HepG2 (cell line): Measurements from ENCODE around the gene MCRIP2. TPM values are rescaled to one million over a fixed set of nuclear protein-coding genes. Genes with fewer than 3 reads are reported as not detected.

ENCODE experiments used
- ATAC-seq: fragments of 200-7000 bp; cut with Tn5 transposase; 3 replicates; pipeline ENCODE4 v1.9.1; 2020; ENCODE audit warnings: mild to moderate bottlenecking, moderate library complexity
- BruUV-seq: library from RNA; stranded (reverse); fragments of 400-500 nt; replicated peaks from 2 replicates; lab custom pipeline; 2021; lab: Mats Ljungman, UMichigan
- CTCF ChIA-PET: fragments of 300-600 bp; formaldehyde crosslinking; extraction: SDS; loops from one replicate; lab custom pipeline; 2021; ENCODE audit warnings: low total read pairs, inconsistent platforms, low intra/inter-chr PET ratio; lab: Yijun Ruan, JAX
- POLR2A ChIA-PET: fragments of 350-600 bp; sonication (Branson Sonifier 250); formaldehyde crosslinking; loops from one replicate; lab custom pipeline; 2020; ENCODE audit warnings: antibody characterized with exemption, inconsistent platforms; lab: Yijun Ruan, JAX
- DNase-seq: peaks from one replicate; pipeline ENCODE4 v3.0.0-alpha.2; 2015; ENCODE audit warnings: low spot score
- FAIRE-seq: peaks from 3 replicates; lab custom pipeline; 2011; peaks lifted over from hg19 to GRCh38; lab: Jason Lieb, UNC
- H2AFZ ChIP-seq: one replicate; pipeline ENCODE4 v1.6.1; 2011; ENCODE audit warnings: low read length, inconsistent platforms
- H3K27ac ChIP-seq: fragments of 300-600 bp; 3 replicates; pipeline ENCODE4 v1.8.0; 2011; ENCODE audit warnings: mixed run types, mild to moderate bottlenecking, mixed read lengths, low read length, inconsistent platforms; ENCODE audit not compliant: insufficient read depth; ENCODE audit errors: extremely low read length
- H3K27me3 ChIP-seq, 2 experiments: fragments of 200-600 bp in 1 of 2; 2 replicates in 1 of 2; 3 replicates in 1 of 2; pipeline versions ENCODE4 v1.6.0 to v1.8.0; 2011; ENCODE audit warnings: low read length in 2 of 2, mild to moderate bottlenecking in 2 of 2, moderate library complexity in 2 of 2, inconsistent platforms in 1 of 2; ENCODE audit not compliant: insufficient read depth in 2 of 2, control insufficient read depth in 1 of 2
- H3K36me3 ChIP-seq, 2 experiments: fragments of 200-600 bp in 1 of 2; replicated peaks in 1 of 2; 2 replicates in 1 of 2; 3 replicates in 1 of 2; pipeline versions ENCODE4 v1.5.1 to v1.8.0; 2011; ENCODE audit warnings: low read length in 2 of 2, inconsistent platforms in 1 of 2; ENCODE audit not compliant: insufficient read depth in 2 of 2, control insufficient read depth in 1 of 2
- H3K4me1 ChIP-seq: 2 replicates; pipeline ENCODE4 v1.5.1; 2012; ENCODE audit warnings: low read length, inconsistent platforms; ENCODE audit not compliant: insufficient read depth
- H3K4me2 ChIP-seq: 2 replicates; pipeline ENCODE4 v1.6.0; 2011; ENCODE audit warnings: low read depth, low read length, inconsistent platforms
- H3K4me3 ChIP-seq, 3 experiments: fragments of 200-600 bp in 1 of 3; sonication (generic), shearing (Covaris generic) in 1 of 3; replicated peaks in 1 of 3; 2 replicates each; pipeline ENCODE4 v1.5.1; 2011 to 2016; ENCODE audit warnings: low read length in 3 of 3, inconsistent platforms in 2 of 3, low read depth in 2 of 3, mild to moderate bottlenecking in 2 of 3, control low read depth in 1 of 3, mixed read lengths in 1 of 3; ENCODE audit not compliant: insufficient read depth in 1 of 3
- H3K79me2 ChIP-seq: one replicate; pipeline ENCODE4 v1.6.1; 2011; ENCODE audit warnings: low read length, inconsistent platforms; ENCODE audit not compliant: insufficient read depth
- H3K9ac ChIP-seq: 2 replicates; pipeline ENCODE4 v1.6.0; 2011; ENCODE audit warnings: mild to moderate bottlenecking, low read depth, low read length, inconsistent platforms; ENCODE audit not compliant: insufficient read depth
- H3K9me3 ChIP-seq: 2 replicates; pipeline ENCODE4 v1.5.1; 2012; ENCODE audit warnings: mild to moderate bottlenecking, low read length
- H4K20me1 ChIP-seq: 2 replicates; pipeline ENCODE4 v1.6.0; 2011; ENCODE audit warnings: inconsistent platforms, mild to moderate bottlenecking, low read length, moderate library complexity; ENCODE audit not compliant: insufficient read depth
- AGO2 ChIP-seq: fragments of 200-400 bp; formaldehyde crosslinking; optimal IDR thresholded peaks from 2 replicates; pipeline ENCODE3; 2017; ENCODE audit warnings: mild to moderate bottlenecking, low read depth, low read length, moderate library complexity
- ATF7 ChIP-seq, 2 experiments: fragments of 450-650 bp in 1 of 2; sonication (generic) in 1 of 2; formaldehyde crosslinking in 1 of 2; IDR thresholded peaks; 2 replicates each; pipeline versions ENCODE4 v1.4.0 to v1.6.1; 2016 to 2020; ENCODE audit warnings: antibody characterized with exemption in 1 of 2, mild to moderate bottlenecking in 1 of 2, missing genetic modification reagents in 1 of 2
- BRD4 ChIP-seq: sonication (generic); formaldehyde crosslinking; IDR thresholded peaks from 2 replicates; pipeline ENCODE4 v1.4.0; 2020; ENCODE audit warnings: missing genetic modification reagents
- CHD2 ChIP-seq: IDR thresholded peaks from 2 replicates; pipeline ENCODE4 v1.6.1; 2011; ENCODE audit warnings: low read depth, low read length, improper control_type of control experiment
- MIXL1 ChIP-seq: IDR thresholded peaks from 2 replicates; pipeline ENCODE4 v1.6.1; 2016
- NONO ChIP-seq, 2 experiments: fragments of 450-650 bp in 1 of 2; sonication (generic) in 1 of 2; formaldehyde crosslinking in 1 of 2; IDR thresholded peaks in 1 of 2; conservative IDR thresholded peaks in 1 of 2; 2 replicates each; pipeline versions ENCODE4 v1.6.1 to v1.8.0; 2017 to 2022; ENCODE audit warnings: mild to moderate bottlenecking in 1 of 2, missing genetic modification reagents in 1 of 2, moderate library complexity in 1 of 2
- NR1H2 ChIP-seq: sonication (generic); formaldehyde crosslinking; IDR thresholded peaks from 2 replicates; pipeline ENCODE4 v1.8.1; 2022; ENCODE audit warnings: low read depth, missing genetic modification reagents, borderline replicate concordance
- RFXAP ChIP-seq: sonication (generic); formaldehyde crosslinking; IDR thresholded peaks from 2 replicates; pipeline ENCODE4 v1.4.0; 2020; ENCODE audit warnings: missing genetic modification reagents, borderline replicate concordance
- RXRB ChIP-seq: IDR thresholded peaks from 2 replicates; pipeline ENCODE4 v1.6.1; 2016; ENCODE audit warnings: borderline replicate concordance, missing genetic modification reagents, missing compliant biosample characterization
- TGIF2 ChIP-seq: IDR thresholded peaks from 2 replicates; pipeline ENCODE4 v1.6.1; 2016; ENCODE audit warnings: control low read depth, missing compliant biosample characterization
- ZBTB42 ChIP-seq: sonication (generic); formaldehyde crosslinking; IDR thresholded peaks from 2 replicates; pipeline ENCODE4 v1.5.0; 2020; ENCODE audit warnings: mild to moderate bottlenecking, missing genetic modification reagents
- ZNF30 ChIP-seq: sonication (generic); formaldehyde crosslinking; IDR thresholded peaks from 2 replicates; pipeline ENCODE4 v1.5.0; 2020; ENCODE audit warnings: mild to moderate bottlenecking, missing genetic modification reagents
- ZSCAN25 ChIP-seq: sonication (generic); formaldehyde crosslinking; IDR thresholded peaks from 2 replicates; pipeline ENCODE4 v1.8.0; 2022; ENCODE audit warnings: mild to moderate bottlenecking, missing genetic modification reagents
- WGBS: methylation state at CpG from one replicate; pipeline ENCODE4 v1.1.6; 2017; ENCODE audit warnings: low lambda C conversion rate; 5-methylcytosine and 5-hydroxymethylcytosine counted together
- in situ Hi-C: cut with HindIII; loops from 2 replicates; pipeline ENCODE4 v1.10.0; 2017; ENCODE audit warnings: low pct_unique_long_range_greater_than_20kb; ENCODE audit not compliant: extremely low pct_ligation_motif_present
- intact Hi-C: fragments of 100-400 bp; cut with micrococcal nuclease; formaldehyde crosslinking; loops from one replicate; pipeline ENCODE4 v1.10.0; 2022; ENCODE audit not compliant: unreplicated experiment
- polyA plus RNA-seq, 8 experiments: library from polyadenylated mRNA; depleted of rRNA in 3 of 8; stranded (reverse) in 7 of 8; unstranded in 1 of 8; fragments of >200 nt; fragmentation: Illumina TruSeq in 4 of 8; extraction: Trizol in 4 of 8; gene quantifications; 2 replicates each; pipeline versions ENCODE4 v1.2.1 to v1.2.3, GENCODE V29; 2011 to 2016; ENCODE audit warnings: low read depth in 4 of 8, missing spikeins in 1 of 8, mixed read lengths in 1 of 8; ENCODE audit not compliant: insufficient read depth in 1 of 8
- total RNA-seq, 5 experiments: library from RNA; depleted of rRNA; stranded (reverse); fragments of >200 nt; fragmentation: Illumina TruSeq; extraction: Trizol; gene quantifications; 2 replicates each; pipeline ENCODE4 v1.2.3, GENCODE V29; 2016; ENCODE audit warnings: low read depth in 1 of 5
- TF ChIP-seq, protein P1 (sequence below): sonication (generic); formaldehyde crosslinking; IDR thresholded peaks from 2 replicates; pipeline ENCODE4 v1.5.0; 2020; ENCODE audit warnings: missing genetic modification reagents
- TF ChIP-seq, protein P2 (sequence below): sonication (generic); formaldehyde crosslinking; IDR thresholded peaks from 2 replicates; pipeline ENCODE4 v1.8.1; 2023; ENCODE audit warnings: mild to moderate bottlenecking, moderate library complexity, missing genetic modification reagents

Gene MCRIP2
- total and polyA plus RNA-seq, 2 of the 13 experiments (the other 11 are each of a cell fraction or from before 2014, with no cell fraction given): 39.6 to 76.7 TPM

DNA sequence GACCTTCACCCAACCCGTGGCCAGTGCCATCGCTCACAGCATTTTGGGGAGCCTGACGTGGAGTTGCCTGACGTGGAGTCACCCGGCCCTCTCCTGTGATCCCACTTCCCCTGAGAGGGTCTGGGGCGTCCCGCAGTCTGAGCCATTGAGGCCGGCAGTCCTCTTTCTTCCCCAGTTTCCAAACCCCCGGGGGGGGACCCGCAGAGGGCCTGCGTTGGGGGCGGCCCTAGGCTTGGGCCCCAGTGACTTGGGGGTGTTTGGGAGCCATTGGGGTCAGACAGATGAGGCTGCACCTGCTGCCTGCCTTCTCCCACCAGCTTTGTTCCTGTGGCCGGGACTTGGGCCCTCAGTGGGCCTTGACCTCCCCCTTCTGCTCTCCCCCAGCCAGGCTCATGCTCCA is 28.0 kb downstream of the MCRIP2 start:
- H2AFZ ChIP-seq: no peak overlapping the region
- peaks cover 24% of the 10 kb centered on the region for H3K4me1 ChIP-seq
- H3K27me3 ChIP-seq: no peaks in the 10 kb centered on the region
- H3K79me2 ChIP-seq: peaks cover 17% of the 10 kb centered on the region
- ATAC-seq (no peak), FAIRE-seq (no peak), DNase-seq (no peak)
- peak overlapping the region; percentile 92 for H3K4me2 ChIP-seq
- ChIA-PET POLR2A (no interaction called here), CTCF (no interaction called here)
- no peak overlapping the region for H3K27ac ChIP-seq
- no peaks in the 10 kb centered on the region for H3K9me3 ChIP-seq
- peak overlapping the region; percentile 93 for H3K9ac ChIP-seq
- H3K4me3 ChIP-seq: peak overlapping the region in 2 of 3 experiments; percentile 87 to 96; a peak in 2 of 6 replicates
- intact Hi-C loops (no loop called here), in situ Hi-C loops (no loop called here)
- no TSS peak for BruUV-seq
- H4K20me1 ChIP-seq: no peaks in the 10 kb centered on the region
- WGBS: 94% methylated on average over 2 of the region's 13 CpGs
- TF ChIP-seq RFXAP: no peak
- TF ChIP-seq NR1H2: no peak
- TF ChIP-seq TGIF2: no peak
- no peak for TF ChIP-seq MIXL1 (CRISPR knock-in tag)
- TF ChIP-seq AGO2: peak; percentile 17
- no peak for TF ChIP-seq ATF7 (IDR thresholded peaks at IDR 0.05)
- no peak for TF ChIP-seq ATF7 (CRISPR knock-in tag; IDR thresholded peaks at IDR 0.05)
- no peak for TF ChIP-seq ZSCAN25 (CRISPR knock-in tag)
- no peak for TF ChIP-seq ZNF30 (CRISPR knock-in tag)
- TF ChIP-seq, protein P1, sequence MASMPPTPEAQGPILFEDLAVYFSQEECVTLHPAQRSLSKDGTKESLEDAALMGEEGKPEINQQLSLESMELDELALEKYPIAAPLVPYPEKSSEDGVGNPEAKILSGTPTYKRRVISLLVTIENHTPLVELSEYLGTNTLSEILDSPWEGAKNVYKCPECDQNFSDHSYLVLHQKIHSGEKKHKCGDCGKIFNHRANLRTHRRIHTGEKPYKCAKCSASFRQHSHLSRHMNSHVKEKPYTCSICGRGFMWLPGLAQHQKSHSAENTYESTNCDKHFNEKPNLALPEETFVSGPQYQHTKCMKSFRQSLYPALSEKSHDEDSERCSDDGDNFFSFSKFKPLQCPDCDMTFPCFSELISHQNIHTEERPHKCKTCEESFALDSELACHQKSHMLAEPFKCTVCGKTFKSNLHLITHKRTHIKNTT (CRISPR knock-in tag): no peak
- TF ChIP-seq CHD2: no peak
- TF ChIP-seq, protein P2, sequence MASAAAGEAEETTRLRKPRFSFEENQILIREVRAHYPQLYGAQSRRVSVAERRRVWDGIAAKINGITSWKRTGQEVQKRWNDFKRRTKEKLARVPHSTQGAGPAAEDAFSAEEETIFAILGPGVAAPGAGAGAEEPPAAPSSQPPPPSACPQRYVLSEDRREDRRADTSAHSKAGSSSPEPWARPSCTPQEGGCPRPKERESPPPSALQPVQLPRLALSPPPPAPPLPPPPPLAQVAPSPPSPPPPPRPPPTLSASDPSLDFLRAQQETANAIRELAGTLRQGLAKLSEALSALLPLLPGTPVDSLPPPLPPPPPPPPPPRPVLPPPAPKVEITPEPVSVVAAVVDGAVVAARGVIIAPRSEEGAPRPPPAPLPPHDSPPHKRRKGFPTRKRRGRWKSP (CRISPR knock-in tag): no peak
- TF ChIP-seq NONO (IDR thresholded peaks at IDR 0.05): no peak
- no peak for TF ChIP-seq NONO (CRISPR knock-in tag; conservative IDR thresholded peaks at IDR 0.05)
- TF ChIP-seq RXRB (CRISPR knock-in tag): no peak
- TF ChIP-seq ZBTB42 (CRISPR knock-in tag): no peak
- TF ChIP-seq BRD4 (CRISPR knock-in tag): 0 out of 2 replicates have a peak, but pooled peaks have one; percentile 24
- H3K36me3 ChIP-seq: peaks cover 22 to 42% of the 10 kb centered on the region in 2 experiments; a peak in 4 of 5 replicates
